GM21825 (cell line): ENCODE measurements around the gene AIMP1.
A peak's percentile ranks its signal among the peaks of the same experiment; 100 is the strongest.
"Not testable (repeated sequence)": the region's sequence is repeated elsewhere in the genome, so short reads cannot be mapped to it uniquely, and the experiment has no call there.

Experiments used
- ATAC-seq: cut with Tn5 transposase; IDR thresholded peaks from one replicate; pipeline ENCODE4 v1.9.1; 2021; ENCODE audit warnings: mild to moderate bottlenecking, moderate library complexity; ENCODE audit not compliant: unreplicated experiment

The AIMP1 gene

DNA sequence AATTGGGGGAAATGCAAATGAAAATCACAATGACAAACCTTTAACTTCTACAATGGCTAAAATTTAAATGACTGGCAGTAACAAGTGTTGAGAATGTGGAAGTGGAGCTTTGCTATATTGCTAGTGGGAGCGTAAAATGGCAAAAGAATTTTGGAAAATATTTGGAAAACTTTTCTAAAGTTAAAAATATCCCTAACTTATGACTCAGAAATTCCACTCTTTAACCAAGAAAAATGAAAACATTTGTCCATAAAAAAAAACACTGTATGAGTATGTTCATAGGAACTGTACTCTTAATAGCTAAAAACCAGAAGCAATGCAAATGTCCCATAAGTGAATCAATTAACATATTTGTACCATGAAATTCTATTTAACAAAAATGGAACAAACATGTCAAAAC is 4.0 kb upstream of the AIMP1 start:
- no peak for ATAC-seq

- no peak for ATAC-seq
Measured at GRCh38 chr4:106312997-106313522, 3.3 kb upstream of the AIMP1 start.

DNA sequence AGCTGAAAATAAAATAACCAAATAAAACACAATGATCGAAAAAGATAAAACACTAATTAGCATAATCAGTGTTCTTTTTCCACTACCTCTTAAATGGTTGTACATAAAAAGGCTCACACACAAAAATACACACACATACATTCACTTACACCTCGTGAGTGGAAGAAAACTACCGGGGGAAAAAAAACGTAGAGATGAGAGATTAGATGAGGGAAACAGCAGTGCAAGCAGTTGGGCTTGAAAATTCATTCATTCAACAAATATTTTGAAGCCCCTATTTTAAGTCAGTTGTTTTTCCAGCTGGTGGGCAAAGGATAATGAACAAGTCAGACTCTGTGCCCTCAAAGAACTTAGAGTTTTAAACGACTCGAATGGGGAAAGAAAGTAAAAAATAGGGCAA is 1.4 kb upstream of the AIMP1 start:
- no peak for ATAC-seq

DNA sequence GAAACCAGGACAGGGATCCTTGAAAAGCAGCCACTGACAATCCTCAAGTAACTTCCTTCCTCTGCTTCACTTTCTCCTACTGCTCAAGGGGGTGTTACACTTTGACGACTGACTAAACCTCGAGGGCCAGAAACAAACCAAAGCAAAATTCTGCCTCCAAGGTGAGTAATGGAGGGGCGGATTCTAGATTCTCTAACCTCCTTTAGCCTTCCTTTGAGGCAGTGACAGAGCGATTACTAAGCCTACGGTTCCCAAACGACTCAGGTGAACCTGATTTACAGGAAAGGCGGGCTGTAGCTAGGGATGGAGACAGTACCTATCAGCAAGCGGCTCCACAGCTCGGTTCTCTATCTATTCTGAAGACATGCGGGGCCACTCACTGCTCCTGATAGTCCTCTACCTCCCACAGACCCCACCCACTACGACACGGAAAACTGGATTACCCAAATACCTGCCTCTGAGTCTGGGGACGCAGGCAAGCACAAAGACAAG is 828 bp upstream of the AIMP1 start:
- ATAC-seq, result peak; percentile 22

- ATAC-seq, result peak; percentile 0
Measured at GRCh38 chr4:106316773-106317409, 541 bp downstream of the AIMP1 start.

GRCh38 chr4:106317815-106318214 is 1.5 kb downstream of the AIMP1 start:
- ATAC-seq, result no peak

GRCh38 chr4:106318511-106318910 is 2.2 kb downstream of the AIMP1 start:
- ATAC-seq, result no peak

DNA sequence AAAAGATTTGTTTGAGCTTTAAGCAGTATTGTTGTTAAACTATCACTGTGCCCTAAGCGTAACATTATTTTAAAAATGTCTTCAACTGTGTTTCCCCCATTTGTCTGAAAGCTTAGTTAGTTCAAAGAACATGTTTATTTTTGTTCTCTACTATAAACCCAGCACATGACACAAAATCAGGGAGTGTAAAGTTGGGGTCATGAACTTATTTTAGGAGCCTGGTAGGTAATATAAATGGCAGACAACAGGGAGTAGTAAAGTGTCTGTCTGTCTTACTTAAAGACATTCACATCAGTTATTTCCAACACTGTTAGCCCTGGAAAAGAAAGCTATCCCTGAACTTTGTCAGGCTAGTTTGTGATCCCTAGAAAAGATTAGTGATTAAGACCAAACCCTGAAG is 3.9 kb downstream of the AIMP1 start:
- no peak for ATAC-seq

DNA sequence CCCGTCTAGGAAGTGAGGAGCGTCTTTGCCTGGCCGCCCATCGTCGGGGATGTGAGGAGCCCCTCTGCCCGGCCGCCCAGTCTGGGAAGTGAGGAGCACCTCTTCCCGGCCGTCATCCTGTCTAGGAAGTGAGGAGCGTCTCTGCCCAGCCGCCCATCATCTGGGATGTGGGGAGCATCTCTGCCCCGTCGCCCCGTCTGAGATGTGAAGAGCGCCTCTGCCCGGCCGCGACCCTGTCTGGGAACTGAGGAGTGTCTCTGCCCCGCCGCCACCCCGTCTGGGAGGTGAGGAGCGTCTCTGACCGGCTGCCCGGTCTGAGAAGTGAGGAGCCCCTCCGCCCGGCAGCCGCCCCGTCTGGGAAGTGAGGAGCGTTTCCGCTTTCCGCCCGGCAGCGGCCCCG is 4.8 kb downstream of the AIMP1 start:
- not testable (repeated sequence) for ATAC-seq

GRCh38 chr4:106321814-106322213 is 5.5 kb downstream of the AIMP1 start:
- not testable (repeated sequence) for ATAC-seq

- ATAC-seq, result no peak
Measured at GRCh38 chr4:106323119-106323518, 6.8 kb downstream of the AIMP1 start.

- ATAC-seq, result no peak
Measured at GRCh38 chr4:106325800-106326199, 9.4 kb downstream of the AIMP1 start.

GRCh38 chr4:106329041-106329618 is 12.8 kb downstream of the AIMP1 start:
- ATAC-seq, result peak; percentile 79

DNA sequence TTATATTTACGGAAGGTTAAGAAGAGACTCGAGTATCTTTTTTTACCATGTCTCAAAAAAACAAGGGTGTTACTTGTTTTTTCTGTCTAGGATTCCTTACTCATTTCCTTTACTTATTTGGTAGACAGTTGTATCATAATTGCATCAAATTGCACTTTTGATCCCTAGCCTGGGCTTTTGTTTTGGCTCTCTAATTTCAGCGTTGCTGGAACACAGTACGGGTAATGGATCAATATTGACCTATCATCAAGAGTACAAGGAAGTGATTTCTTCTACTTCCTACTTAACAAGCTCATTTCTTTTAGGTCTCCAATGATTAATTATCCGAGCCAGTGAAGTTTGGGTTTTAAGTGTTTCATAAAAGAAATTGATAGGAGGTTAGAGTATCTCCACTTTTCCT is 16.8 kb downstream of the AIMP1 start:
- no peak for ATAC-seq

DNA sequence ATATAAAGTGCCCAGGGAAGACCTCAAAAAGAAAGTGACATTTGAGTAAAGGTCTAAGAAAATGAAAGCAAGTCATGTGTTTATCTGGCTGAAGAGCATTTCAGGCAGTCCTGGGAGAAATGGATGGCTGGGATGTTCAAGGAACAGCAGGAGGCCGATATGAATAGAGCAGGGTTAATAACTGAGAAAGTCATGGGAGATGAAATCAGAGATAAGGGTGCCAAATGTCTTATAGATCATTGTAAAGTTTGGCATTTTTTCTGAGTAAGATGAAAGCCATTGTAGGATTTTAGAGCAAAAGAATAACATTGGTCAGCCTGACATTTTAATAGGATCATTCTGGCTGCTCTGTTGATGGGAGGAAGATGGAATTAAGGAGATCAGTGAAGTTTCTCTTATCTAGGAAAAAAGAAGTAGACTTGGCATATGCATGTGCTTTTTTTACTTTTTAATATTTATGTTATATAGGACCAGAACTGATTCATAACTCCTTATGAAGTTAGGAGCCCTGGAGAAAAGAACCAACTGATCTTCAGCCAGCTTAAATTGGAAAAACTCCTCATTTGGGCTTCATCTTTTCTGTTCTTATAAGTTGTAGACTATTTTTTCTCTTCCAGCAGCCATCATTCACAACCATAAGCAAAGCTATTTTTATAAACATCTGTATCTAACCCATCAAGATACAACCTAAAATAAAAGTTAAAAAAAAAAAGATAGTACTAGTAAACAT is 18.6 kb downstream of the AIMP1 start:
- ATAC-seq, result no peak

DNA sequence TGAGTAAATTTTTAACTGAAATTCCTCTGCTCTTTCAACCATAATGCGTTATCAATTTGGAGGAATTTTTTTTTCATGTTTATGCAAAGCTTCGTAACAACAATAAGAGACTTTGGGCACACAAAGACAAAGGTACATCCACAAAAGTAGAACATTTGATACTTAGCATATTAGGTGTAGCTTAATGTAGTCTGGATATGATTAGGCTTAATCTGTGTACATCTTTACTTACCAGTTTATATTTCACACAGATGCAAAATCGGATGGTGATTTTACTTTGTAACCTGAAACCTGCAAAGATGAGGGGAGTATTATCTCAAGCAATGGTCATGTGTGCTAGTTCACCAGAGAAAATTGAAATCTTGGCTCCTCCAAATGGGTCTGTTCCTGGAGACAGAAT is 20.3 kb downstream of the AIMP1 start:
- ATAC-seq, result no peak

GRCh38 chr4:106337916-106338315 is 21.6 kb downstream of the AIMP1 start:
- no peak for ATAC-seq

- ATAC-seq, result no peak
Measured at GRCh38 chr4:106338671-106339070, 22.3 kb downstream of the AIMP1 start.

DNA sequence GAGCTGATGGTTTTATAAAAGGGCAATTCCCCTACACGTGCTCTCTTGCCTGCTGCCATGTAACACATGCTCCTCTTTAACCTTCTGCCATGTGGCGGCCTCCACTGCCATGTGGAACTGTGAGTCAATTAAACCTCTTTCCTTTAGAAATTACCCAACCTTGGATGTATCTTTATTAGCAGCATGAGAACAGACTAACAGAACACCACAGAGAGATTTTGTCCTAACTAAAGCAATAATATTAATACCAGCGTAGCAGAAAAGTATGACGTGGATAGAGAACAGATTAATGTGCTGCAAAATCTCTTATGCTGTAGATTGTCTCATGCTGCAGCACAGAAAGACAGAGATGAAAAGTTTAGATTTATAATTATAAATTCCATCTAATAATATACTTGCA is 23.1 kb downstream of the AIMP1 start:
- ATAC-seq, result no peak

GRCh38 chr4:106340774-106341173 is 24.4 kb downstream of the AIMP1 start:
- no peak for ATAC-seq

- ATAC-seq, result no peak
Measured at GRCh38 chr4:106343865-106344646, 27.7 kb downstream of the AIMP1 start.
